ENCODE data around the gene HNRNPA0.

HNRNPA0 gene

GRCh38 chr5:137706841-137707240 lies 47.3 kb downstream of the HNRNPA0 start:
- in situ Hi-C loops (cut with MboI; ENCODE audit: low sequenced_read_pairs), result no loop called here
- H3K9me3 ChIP-seq, result no peaks in the 10 kb centered on the region
- H3K36me3 ChIP-seq (replicated peaks), result no peaks in the 10 kb centered on the region
- H3K4me3 ChIP-seq, result no peak overlapping the region
- no peak for DNase-seq (ENCODE audit: low spot score in 2 of 2)
- H3K4me1 ChIP-seq, result no peaks in the 10 kb centered on the region
- H3K27me3 ChIP-seq (ENCODE audit: low read depth), result no peaks in the 10 kb centered on the region

- in situ Hi-C loops (cut with MboI; ENCODE audit: low sequenced_read_pairs), result no loop called here
- H3K27me3 ChIP-seq (ENCODE audit: low read depth), result no peaks in the 10 kb centered on the region
- no peak for DNase-seq (ENCODE audit: low spot score in 2 of 2)
Measured at GRCh38 chr5:137705106-137705505, 49.1 kb downstream of the HNRNPA0 start.

GRCh38 chr5:137703565-137703964 lies 50.6 kb downstream of the HNRNPA0 start:
- H3K4me1 ChIP-seq, result no peaks in the 10 kb centered on the region
- DNase-seq (ENCODE audit: low spot score in 2 of 2), result no peak
- H3K27me3 ChIP-seq (ENCODE audit: low read depth), result no peaks in the 10 kb centered on the region
- no peaks in the 10 kb centered on the region for H3K9me3 ChIP-seq
- no peak overlapping the region for H3K4me3 ChIP-seq
- no peaks in the 10 kb centered on the region for H3K36me3 ChIP-seq (replicated peaks)
- in situ Hi-C loops (cut with MboI; ENCODE audit: low sequenced_read_pairs), result no loop called here

More at GRCh38 chr5:137705106-137705505, 49.1 kb downstream of the HNRNPA0 start:
- no peaks in the 10 kb centered on the region for H3K36me3 ChIP-seq (replicated peaks)
- H3K4me3 ChIP-seq, result no peak overlapping the region
- no peaks in the 10 kb centered on the region for H3K9me3 ChIP-seq
- H3K4me1 ChIP-seq, result no peaks in the 10 kb centered on the region

GRCh38 chr5:137700282-137700680 lies 53.9 kb downstream of the HNRNPA0 start:
- Histone ChIP-seq H3K4me3 (no peak overlapping the region), H3K36me3 (replicated peaks) (no peaks in the 10 kb centered on the region), H3K9me3 (no peaks in the 10 kb centered on the region), H3K4me1 (no peaks in the 10 kb centered on the region), H3K27me3 (ENCODE audit: low read depth) (no peaks in the 10 kb centered on the region)
- in situ Hi-C loops (cut with MboI; ENCODE audit: low sequenced_read_pairs), result no loop called here
- no peak for DNase-seq (ENCODE audit: low spot score in 2 of 2)

GRCh38 chr5:137699336-137700281 lies 54.6 kb downstream of the HNRNPA0 start:
- Histone ChIP-seq H3K4me1 (no peaks in the 10 kb centered on the region), H3K27me3 (ENCODE audit: low read depth) (no peaks in the 10 kb centered on the region), H3K9me3 (no peaks in the 10 kb centered on the region), H3K36me3 (replicated peaks) (no peaks in the 10 kb centered on the region), H3K4me3 (no peak overlapping the region)
- in situ Hi-C loops (cut with MboI; ENCODE audit: low sequenced_read_pairs), result no loop called here
- no peak for DNase-seq (ENCODE audit: low spot score in 2 of 2)

GRCh38 chr5:137696481-137696880 lies 57.7 kb downstream of the HNRNPA0 start:
- Histone ChIP-seq H3K36me3 (replicated peaks) (no peaks in the 10 kb centered on the region), H3K4me3 (no peak overlapping the region), H3K9me3 (no peaks in the 10 kb centered on the region), H3K4me1 (no peaks in the 10 kb centered on the region), H3K27me3 (ENCODE audit: low read depth) (no peaks in the 10 kb centered on the region)
- in situ Hi-C loops (cut with MboI; ENCODE audit: low sequenced_read_pairs), result no loop called here
- no peak for DNase-seq (ENCODE audit: low spot score in 2 of 2)

- H3K9me3 ChIP-seq, result no peaks in the 10 kb centered on the region
- in situ Hi-C loops (cut with MboI; ENCODE audit: low sequenced_read_pairs), result no loop called here
- no peaks in the 10 kb centered on the region for H3K4me1 ChIP-seq
- no peaks in the 10 kb centered on the region for H3K27me3 ChIP-seq (ENCODE audit: low read depth)
- DNase-seq (ENCODE audit: low spot score in 2 of 2), result no peak
- no peaks in the 10 kb centered on the region for H3K36me3 ChIP-seq (replicated peaks)
- H3K4me3 ChIP-seq, result no peak overlapping the region
Measured at GRCh38 chr5:137695651-137696428, 58.3 kb downstream of the HNRNPA0 start.

Measured in HAP-1 (cell line).